Measurements from ENCODE around the gene RHOV. TPM values are rescaled to one million over a fixed set of nuclear protein-coding genes. Genes with fewer than 3 reads are reported as not detected.

Gene RHOV
- total and polyA plus RNA-seq, 8 donors: 0.31 to 1.5 (median 0.56) TPM

DNA sequence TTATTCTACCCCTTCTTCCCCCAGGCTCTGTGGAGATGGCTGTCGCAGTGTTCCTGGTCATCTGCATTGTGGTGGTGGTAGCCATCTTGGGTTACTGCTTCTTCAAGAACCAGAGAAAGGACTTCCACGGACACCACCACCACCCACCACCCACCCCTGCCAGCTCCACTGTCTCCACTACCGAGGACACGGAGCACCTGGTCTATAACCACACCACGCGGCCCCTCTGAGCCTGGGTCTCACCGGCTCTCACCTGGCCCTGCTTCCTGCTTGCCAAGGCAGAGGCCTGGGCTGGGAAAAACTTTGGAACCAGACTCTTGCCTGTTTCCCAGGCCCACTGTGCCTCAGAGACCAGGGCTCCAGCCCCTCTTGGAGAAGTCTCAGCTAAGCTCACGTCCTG lies 17.3 kb downstream of the RHOV start:
- Histone ChIP-seq H3K4me1 (peaks cover 11 to 26% of the 10 kb centered on the region in 2 donors), H3K27ac (peak overlapping the region in 1 of 2 donors; percentile 54), H3K4me3 (no peak overlapping the region), H3K36me3 (peaks cover 0 to 32% of the 10 kb centered on the region in 2 donors), H3K27me3 (no peaks in the 10 kb centered on the region), H3K9me3 (no peaks in the 10 kb centered on the region)
- intact Hi-C loops (cut with DNase I): no loop called here
- no peak for ATAC-seq
- no peak for DNase-seq
- TF ChIP-seq, protein P1, sequence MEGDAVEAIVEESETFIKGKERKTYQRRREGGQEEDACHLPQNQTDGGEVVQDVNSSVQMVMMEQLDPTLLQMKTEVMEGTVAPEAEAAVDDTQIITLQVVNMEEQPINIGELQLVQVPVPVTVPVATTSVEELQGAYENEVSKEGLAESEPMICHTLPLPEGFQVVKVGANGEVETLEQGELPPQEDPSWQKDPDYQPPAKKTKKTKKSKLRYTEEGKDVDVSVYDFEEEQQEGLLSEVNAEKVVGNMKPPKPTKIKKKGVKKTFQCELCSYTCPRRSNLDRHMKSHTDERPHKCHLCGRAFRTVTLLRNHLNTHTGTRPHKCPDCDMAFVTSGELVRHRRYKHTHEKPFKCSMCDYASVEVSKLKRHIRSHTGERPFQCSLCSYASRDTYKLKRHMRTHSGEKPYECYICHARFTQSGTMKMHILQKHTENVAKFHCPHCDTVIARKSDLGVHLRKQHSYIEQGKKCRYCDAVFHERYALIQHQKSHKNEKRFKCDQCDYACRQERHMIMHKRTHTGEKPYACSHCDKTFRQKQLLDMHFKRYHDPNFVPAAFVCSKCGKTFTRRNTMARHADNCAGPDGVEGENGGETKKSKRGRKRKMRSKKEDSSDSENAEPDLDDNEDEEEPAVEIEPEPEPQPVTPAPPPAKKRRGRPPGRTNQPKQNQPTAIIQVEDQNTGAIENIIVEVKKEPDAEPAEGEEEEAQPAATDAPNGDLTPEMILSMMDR (IDR thresholded peaks at IDR 0.05): no peak

DNA sequence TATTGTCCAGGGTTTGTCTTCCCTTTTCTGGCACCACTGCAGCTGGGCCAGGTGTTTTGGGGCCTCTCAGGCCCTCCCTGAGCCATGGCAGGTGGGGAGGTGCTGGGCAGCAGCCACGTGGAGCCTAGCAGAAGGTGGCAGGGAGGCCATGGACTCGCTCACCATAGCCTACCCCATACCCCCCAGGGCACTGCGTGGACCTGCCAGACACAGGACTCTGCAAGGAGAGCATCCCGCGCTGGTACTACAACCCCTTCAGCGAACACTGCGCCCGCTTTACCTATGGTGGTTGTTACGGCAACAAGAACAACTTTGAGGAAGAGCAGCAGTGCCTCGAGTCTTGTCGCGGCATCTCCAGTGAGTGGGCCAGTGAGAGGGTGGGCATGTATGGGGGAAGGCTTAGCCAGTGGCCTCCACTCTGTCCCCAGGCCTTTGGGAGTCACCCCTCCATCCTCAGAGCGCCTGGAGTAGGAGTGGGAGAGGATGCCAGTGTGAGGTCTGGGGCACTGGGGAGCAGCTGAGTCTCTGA lies 18.3 kb downstream of the RHOV start:
- TF ChIP-seq, protein P1 (IDR thresholded peaks at IDR 0.05): no peak
- intact Hi-C loops (cut with DNase I): no loop called here
- peaks cover 11 to 26% of the 10 kb centered on the region in 2 donors for H3K4me1 ChIP-seq
- peaks cover 0 to 34% of the 10 kb centered on the region in 2 donors for H3K36me3 ChIP-seq
- no peaks in the 10 kb centered on the region for H3K27me3 ChIP-seq
- DNase-seq (no peak), ATAC-seq (no peak)
- H3K4me3 ChIP-seq: no peak overlapping the region
- no peak overlapping the region for H3K27ac ChIP-seq
- no peaks in the 10 kb centered on the region for H3K9me3 ChIP-seq

GRCh38 chr15:40854161-40854560 lies 19.9 kb downstream of the RHOV start:
- intact Hi-C loops (cut with DNase I): no loop called here
- ATAC-seq (no peak), DNase-seq (no peak)
- Histone ChIP-seq H3K27ac (no peak overlapping the region), H3K4me1 (peaks cover 11% of the 10 kb centered on the region in 2 donors), H3K27me3 (no peaks in the 10 kb centered on the region), H3K9me3 (no peaks in the 10 kb centered on the region), H3K36me3 (peaks cover 0 to 40% of the 10 kb centered on the region in 2 donors), H3K4me3 (no peak overlapping the region)
- TF ChIP-seq, protein P1 (IDR thresholded peaks at IDR 0.05): no peak

DNA sequence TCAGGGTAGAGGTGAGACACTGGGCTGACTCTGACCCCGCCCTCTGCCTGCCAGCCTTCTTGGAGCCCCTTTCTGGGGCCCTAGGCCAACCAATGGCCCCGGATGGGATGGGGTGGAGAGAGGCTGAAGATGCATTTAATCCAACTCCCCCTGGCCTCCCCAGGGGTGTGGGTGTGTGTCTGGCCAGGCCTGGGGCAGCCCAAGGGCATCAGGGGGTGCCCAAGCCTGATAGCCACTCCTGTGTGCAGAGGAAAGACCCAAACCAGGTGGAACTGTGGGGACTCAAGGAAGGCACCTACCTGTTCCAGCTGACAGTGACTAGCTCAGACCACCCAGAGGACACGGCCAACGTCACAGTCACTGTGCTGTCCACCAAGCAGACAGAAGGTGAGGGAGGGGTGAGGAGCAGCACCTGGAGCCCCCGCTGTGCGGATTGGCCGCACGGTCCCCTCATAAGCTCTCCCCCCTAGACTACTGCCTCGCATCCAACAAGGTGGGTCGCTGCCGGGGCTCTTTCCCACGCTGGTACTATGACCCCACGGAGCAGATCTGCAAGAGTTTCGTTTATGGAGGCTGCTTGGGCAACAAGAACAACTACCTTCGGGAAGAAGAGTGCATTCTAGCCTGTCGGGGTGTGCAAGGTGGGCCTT lies 20.7 kb downstream of the RHOV start:
- Histone ChIP-seq H3K4me3 (no peak overlapping the region), H3K36me3 (peaks cover 0 to 40% of the 10 kb centered on the region in 2 donors)

GRCh38 chr15:40852529-40852928 lies 21.5 kb downstream of the RHOV start:
- H3K36me3 ChIP-seq: peaks cover 0 to 40% of the 10 kb centered on the region in 2 donors
- TF ChIP-seq, protein P1 (IDR thresholded peaks at IDR 0.05): no peak
- no peak overlapping the region for H3K4me3 ChIP-seq
- intact Hi-C loops (cut with DNase I): no loop called here
- DNase-seq (no peak), ATAC-seq (no peak)
- H3K9me3 ChIP-seq: no peaks in the 10 kb centered on the region
- peaks cover 10 to 14% of the 10 kb centered on the region in 2 donors for H3K4me1 ChIP-seq
- H3K27me3 ChIP-seq: no peaks in the 10 kb centered on the region
- no peak overlapping the region for H3K27ac ChIP-seq

More for the DNA sequence above, 20.7 kb downstream of the RHOV start:
- Histone ChIP-seq H3K9me3 (no peaks in the 10 kb centered on the region), H3K4me1 (peaks cover 9 to 11% of the 10 kb centered on the region in 2 donors), H3K27ac (no peak overlapping the region), H3K27me3 (no peaks in the 10 kb centered on the region)
- DNase-seq: no peak
- no peak for ATAC-seq
- TF ChIP-seq, protein P1 (IDR thresholded peaks at IDR 0.05): no peak
- intact Hi-C loops (cut with DNase I): no loop called here

Data from left lung (tissue), 10 donors.